A549 treated with CpdA at 1 μM for 4 hours (cell line): Measurements from ENCODE around the gene ENG. TPM values are rescaled to one million over a fixed set of nuclear protein-coding genes. Genes with fewer than 3 reads are reported as not detected.

Experiments
- total RNA-seq: library from RNA; stranded (reverse); fragments of 200-300 nt; extraction: Qiagen RNA extraction; gene quantifications from 5 replicates; pipeline ENCODE4 v1.2.3, GENCODE V29; 2022; ENCODE audit warnings: low read depth

Gene ENG
- 0.09 to 0.31 TPM (median 0.17 TPM) in 5 replicates for total RNA-seq

DNA sequence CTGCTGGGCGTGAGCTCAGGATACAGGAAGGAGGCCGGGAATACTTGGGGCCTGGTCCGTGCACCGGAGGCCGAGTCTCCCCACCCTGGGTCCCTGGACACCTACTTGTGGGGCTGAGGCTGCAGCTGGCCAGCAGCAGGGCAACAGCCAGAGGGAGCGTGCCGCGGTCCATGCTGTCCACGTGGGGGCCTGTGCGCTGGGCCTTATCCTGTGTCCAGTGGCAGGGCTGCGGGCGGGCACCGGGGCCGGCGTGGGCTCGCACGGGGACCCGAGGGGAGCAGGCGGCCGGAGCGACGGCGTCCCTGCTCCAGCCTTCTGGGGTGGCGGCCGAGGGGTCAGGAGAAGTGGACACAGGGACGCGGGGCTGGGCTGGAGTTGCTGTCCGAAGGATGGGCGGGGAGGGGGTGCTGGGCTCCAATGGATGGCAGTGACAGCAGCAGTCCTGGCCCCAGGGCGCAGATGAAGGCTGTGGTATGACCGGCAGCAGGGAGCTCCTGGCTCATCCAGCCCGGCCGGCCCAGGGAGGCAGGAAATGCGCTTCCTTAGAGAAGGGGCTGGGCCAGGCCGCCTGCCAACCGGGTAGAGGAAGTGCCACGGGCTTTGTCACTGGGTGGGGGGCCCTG lies at the start of gene ENG:
Gene ENG (minus strand): TSS at position 475 of the 623 bp plus-strand sequence. CDS start 303 bp downstream, at position 172.

DNA sequence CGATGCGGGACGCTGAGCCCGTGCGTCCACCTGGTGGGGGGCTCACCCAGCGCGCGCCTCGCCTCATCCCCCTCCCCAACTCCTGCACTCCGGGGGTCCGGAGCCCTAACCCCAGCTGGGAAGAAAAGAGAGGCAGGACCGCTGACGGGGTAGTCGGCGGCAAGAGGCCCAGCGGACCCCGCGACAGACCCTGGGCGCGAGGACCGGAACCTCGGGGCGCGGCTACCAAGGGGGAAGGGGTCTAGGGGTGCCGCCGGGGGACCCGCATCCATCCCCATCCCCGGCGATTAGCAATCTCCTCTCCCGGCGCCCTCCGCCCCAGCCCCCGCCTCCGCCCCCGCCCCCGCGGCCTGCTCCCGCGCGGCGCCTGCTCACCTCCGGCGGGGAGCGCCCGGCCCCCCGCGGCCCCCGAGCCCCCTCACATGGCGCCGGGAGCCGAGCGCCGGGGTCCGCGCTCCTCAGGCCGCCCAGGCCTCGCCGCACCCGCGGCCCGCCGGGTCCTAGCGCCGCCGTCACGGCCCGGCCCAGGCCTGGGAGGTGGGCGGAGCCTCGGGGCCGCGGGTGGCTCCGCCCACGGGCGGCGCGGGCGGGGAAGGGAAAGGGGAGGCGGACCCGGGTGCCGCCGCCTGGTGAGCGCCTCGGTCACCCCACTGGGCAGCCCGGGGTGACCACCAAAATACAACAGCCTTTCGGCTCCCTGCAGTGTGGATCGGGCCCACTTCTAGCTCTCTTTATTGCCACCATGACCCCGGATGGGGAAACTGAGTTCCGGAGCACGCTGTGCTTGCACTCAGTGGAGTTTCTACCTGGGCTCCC lies 44.9 kb upstream of the ENG start, which contains the start of gene ST6GALNAC6:
Gene ST6GALNAC6 (minus strand): TSS at position 476 of the 816 bp plus-strand sequence. CDS start 1,622 bp downstream, outside the sequence.

GRCh38 chr9:127877566-127877998 lies 23.1 kb upstream of the ENG start, which contains the start of gene AK1:
Gene AK1 (minus strand): TSS chr9:127877675. CDS start chr9:127874617, 3,058 bp downstream.

DNA sequence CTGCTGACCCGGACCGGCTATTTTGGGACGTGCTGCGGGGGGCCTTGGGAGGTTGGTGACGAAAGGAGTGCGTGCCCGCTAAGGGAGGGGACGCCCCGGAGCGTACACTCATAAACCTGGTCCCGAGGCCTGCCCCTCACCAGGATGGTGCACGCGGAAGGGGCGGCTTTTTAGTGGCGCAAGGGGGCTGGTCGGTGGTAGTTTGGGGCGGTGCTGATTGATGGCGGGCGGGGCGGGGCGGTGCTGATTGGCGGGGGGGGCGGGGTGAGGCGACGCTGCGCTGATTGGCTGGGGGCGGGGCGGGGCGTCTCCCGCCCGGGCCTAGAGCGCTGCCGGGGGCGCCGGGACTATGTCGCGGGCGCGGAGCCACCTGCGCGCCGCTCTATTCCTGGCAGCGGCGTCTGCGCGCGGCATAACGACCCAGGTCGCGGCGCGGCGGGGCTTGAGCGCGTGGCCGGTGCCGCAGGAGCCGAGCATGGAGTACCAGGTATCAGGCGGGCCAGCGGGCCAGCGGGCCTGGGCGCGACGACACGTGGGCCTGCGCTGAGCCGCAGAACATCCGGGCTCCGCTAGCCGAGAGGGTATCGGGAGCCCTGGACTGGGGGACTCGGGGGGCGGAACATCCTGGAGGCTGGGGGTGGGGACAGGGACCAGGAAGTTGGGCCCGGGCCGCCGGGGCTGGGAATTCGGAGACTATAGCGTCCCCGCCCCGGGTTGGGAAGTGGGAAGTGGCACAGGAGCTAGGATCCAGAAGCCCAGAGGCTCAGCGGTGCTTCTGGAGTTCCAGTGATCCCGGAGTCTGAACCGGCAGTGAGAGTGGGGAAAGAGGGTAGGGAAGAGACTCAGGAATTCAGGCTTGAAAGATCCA lies 51.6 kb downstream of the ENG start, which contains the start of gene FPGS:
Gene FPGS (plus strand): TSS at position 307 of the 868 bp plus-strand sequence. CDS start 43 bp downstream, at position 350.

DNA sequence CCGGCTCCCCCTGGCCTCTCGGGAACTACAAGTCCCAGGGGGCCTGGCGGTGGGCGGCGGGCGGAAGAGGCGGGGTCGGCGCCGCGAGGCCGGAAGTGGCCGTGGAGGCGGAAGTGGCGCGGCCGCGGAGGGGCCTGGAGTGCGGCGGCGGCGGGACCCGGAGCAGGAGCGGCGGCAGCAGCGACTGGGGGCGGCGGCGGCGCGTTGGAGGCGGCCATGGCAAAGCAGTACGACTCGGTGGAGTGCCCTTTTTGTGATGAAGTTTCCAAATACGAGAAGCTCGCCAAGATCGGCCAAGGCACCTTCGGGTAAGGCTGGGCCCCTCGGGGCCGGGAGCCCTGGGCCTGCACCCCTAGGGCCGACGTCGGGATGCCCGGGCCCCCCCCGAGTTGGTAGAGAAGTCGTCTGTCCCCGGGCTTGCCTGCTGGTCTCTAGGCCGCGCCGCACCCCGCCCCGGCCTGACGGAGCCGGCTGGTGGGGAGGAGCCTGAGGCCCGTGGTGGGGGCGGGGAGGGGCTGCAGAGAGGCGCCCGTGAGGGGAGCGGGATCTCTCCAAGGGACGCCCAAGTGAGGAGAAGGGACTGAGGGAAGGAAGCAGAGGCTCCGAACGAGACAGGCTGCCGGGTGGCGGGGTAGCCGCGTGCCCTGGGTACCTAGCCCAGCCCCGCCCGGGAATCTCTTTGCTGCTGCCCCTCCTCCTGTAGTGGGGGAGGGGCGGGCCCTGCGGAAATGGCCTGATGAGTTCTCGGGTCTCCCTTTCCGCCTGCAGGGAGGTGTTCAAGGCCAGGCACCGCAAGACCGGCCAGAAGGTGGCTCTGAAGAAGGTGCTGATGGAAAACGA lies 68.3 kb downstream of the ENG start, which contains the start of gene CDK9:
Gene CDK9 (plus strand): TSS at position 102 of the 840 bp plus-strand sequence. CDS start 115 bp downstream, at position 217.

DNA sequence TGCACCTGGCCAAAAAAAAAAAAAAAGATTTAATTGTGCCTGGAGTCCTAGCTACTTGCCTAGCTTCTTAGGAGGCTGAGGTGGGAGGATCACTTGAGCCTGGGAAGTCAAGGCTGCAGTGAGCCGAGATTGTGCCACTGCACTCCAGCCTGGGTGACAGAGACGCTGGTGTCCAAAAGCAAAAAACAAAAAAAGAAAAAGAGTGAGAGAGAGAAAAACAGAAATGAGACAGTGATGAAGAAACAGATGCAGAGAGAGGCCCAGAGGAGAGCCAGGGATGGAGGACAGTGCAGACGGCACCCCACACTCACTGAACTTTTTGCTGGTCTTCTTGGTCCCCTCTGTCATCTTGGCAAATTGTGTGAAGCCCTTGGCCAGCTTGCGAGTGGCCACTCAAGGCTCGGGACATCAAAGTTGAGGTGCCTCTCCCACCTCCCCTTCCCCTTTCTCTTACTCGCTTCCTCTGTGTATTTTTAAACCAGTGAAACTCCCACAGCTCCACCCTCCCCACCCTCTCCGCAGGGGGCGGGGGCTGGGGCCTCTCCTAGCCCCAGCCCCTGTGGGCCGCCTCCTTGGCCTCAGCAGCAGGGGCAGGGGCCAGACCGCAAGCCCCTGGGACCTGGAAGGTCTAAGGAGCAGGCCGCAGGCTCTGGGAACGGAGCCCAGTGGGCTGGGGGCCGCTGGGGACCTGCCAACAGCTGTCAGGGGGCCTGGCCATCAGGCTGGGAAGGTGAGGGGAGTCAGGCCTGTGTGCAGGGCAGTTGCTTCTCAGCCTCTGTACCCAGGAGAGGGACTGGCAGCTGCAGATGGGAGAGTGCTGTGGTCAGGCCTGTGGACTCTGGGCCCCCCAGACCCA lies 76.0 kb downstream of the ENG start, which contains the start of gene SH2D3C:
Gene SH2D3C (minus strand): TSS at position 387 of the 856 bp plus-strand sequence. CDS start 39 bp downstream, at position 348.

Other genes with a start within 250 kb of the ENG start
- gene STXBP1, start 242.4 kb downstream of the ENG start, total RNA-seq = 16.1 to 18.6 TPM (median 17.9 TPM) in 5 replicates
- 0.07 to 0.11 TPM (median 0.07 TPM) in 3 of 5 replicates, not detected in the others for gene CFAP157, start 147.7 kb downstream of the ENG start, total RNA-seq
- gene PTRH1, start 139.0 kb downstream of the ENG start, total RNA-seq = 11.1 to 17.9 TPM (median 15.6 TPM) in 5 replicates
- 0.02 TPM in 1 of 5 replicates, not detected in the others for gene TTC16, start 138.6 kb downstream of the ENG start, total RNA-seq
- gene TOR2A, start 119.4 kb downstream of the ENG start, total RNA-seq = 8.4 to 16.5 TPM (median 12.9 TPM) in 5 replicates
- 0.03 to 0.16 TPM (median 0.13 TPM) in 4 of 5 replicates, not detected in the other for gene SH2D3C, start 76.0 kb downstream of the ENG start, total RNA-seq
- 42.8 to 48.4 TPM (median 47.4 TPM) in 5 replicates for gene CDK9, start 68.6 kb downstream of the ENG start, total RNA-seq
- 45.8 to 52.2 TPM (median 47.7 TPM) in 5 replicates for gene FPGS, start 51.8 kb downstream of the ENG start, total RNA-seq
- 43.4 to 83.0 TPM (median 68.3 TPM) in 5 replicates for gene AK1, start 23.0 kb upstream of the ENG start, total RNA-seq
- 20.1 to 26.9 TPM (median 24.5 TPM) in 5 replicates for gene ST6GALNAC6, start 44.9 kb upstream of the ENG start, total RNA-seq
- gene ST6GALNAC4, start 62.4 kb upstream of the ENG start, total RNA-seq = 14.4 to 25.1 TPM (median 22.1 TPM) in 5 replicates
- 1.5 to 2.6 TPM (median 1.8 TPM) in 5 replicates for gene PIP5KL1, start 76.1 kb upstream of the ENG start, total RNA-seq
- gene DPM2, start 83.2 kb upstream of the ENG start, total RNA-seq = 34.3 to 50.2 TPM (median 46.5 TPM) in 5 replicates
- 65.8 to 85.4 TPM (median 74.9 TPM) in 5 replicates for gene EEIG1, start 126.3 kb upstream of the ENG start, total RNA-seq
- gene NAIF1, start 212.7 kb upstream of the ENG start, total RNA-seq = 5.4 to 8.4 TPM (median 8.2 TPM) in 5 replicates
- 8.1 to 9.8 TPM (median 8.2 TPM) in 5 replicates for gene SLC25A25, start 213.6 kb upstream of the ENG start, total RNA-seq